ENCODE data around the gene BATF. TPM values are rescaled to one million over a fixed set of nuclear protein-coding genes. Genes with fewer than 3 reads are reported as not detected.

BATF gene
- total and polyA plus RNA-seq, 2 experiments from 2014 or later: not detected

GRCh38 chr14:75558440-75558839 is 36.2 kb downstream of the BATF start:
- Histone ChIP-seq H3K79me2 (replicated peaks; ENCODE audit: insufficient read depth) (no peaks in the 10 kb centered on the region), H3K4me1 (ENCODE audit: insufficient read depth) (peaks cover 6% of the 10 kb centered on the region; the same call in 1 of the 2 replicates), H3K4me2 (no peak overlapping the region), H3F3A (replicated peaks; ENCODE audit: low read depth) (no peaks in the 10 kb centered on the region), H3K36me3 (ENCODE audit: insufficient read depth) (no peaks in the 10 kb centered on the region), H3K27ac (ENCODE audit: low read depth) (no peak overlapping the region), H3K9me2 (ENCODE audit: insufficient read depth) (no peaks in the 10 kb centered on the region), H4K20me1 (replicated peaks; ENCODE audit: insufficient read depth) (no peaks in the 10 kb centered on the region), H3K4me3 (no peak overlapping the region), H3K27me3 (ENCODE audit: insufficient read depth) (no peaks in the 10 kb centered on the region), H2AFZ (no peak overlapping the region)
- DNase-seq (ENCODE audit: low spot score): no peak
- H3K4me1 Mint-ChIP-seq: peaks cover 18% of the 10 kb centered on the region
- no peak overlapping the region for H3K4me3 Mint-ChIP-seq
- H3K27me3 Mint-ChIP-seq (ENCODE audit: insufficient read depth, low read depth, poor library complexity): peaks cover 6% of the 10 kb centered on the region
- no peaks in the 10 kb centered on the region for H3K36me3 Mint-ChIP-seq (ENCODE audit: low read depth)
- peaks cover 14% of the 10 kb centered on the region for H3K9me3 Mint-ChIP-seq
- ATAC-seq: no peak
- H3K27ac Mint-ChIP-seq: no peak overlapping the region
- TF ChIP-seq CTCF (conservative IDR thresholded peaks at IDR 0.05; ENCODE audit: low read depth in 2 of 2): no peak
- no peak for TF ChIP-seq CREB1 (CRISPR knock-in tag; IDR thresholded peaks at IDR 0.05; ENCODE audit: low read depth)
- no peak for TF ChIP-seq STAT1 (IDR thresholded peaks at IDR 0.05; ENCODE audit: unreplicated experiment)
- no peak for TF ChIP-seq JUNB (IDR thresholded peaks at IDR 0.05; ENCODE audit: unreplicated experiment)
- TF ChIP-seq EZH2phosphoT487 (IDR thresholded peaks at IDR 0.05; ENCODE audit: unreplicated experiment): no peak
- no peak for TF ChIP-seq POLR2AphosphoS5 (IDR thresholded peaks at IDR 0.05; ENCODE audit: low read depth)
- TF ChIP-seq, protein P1, sequence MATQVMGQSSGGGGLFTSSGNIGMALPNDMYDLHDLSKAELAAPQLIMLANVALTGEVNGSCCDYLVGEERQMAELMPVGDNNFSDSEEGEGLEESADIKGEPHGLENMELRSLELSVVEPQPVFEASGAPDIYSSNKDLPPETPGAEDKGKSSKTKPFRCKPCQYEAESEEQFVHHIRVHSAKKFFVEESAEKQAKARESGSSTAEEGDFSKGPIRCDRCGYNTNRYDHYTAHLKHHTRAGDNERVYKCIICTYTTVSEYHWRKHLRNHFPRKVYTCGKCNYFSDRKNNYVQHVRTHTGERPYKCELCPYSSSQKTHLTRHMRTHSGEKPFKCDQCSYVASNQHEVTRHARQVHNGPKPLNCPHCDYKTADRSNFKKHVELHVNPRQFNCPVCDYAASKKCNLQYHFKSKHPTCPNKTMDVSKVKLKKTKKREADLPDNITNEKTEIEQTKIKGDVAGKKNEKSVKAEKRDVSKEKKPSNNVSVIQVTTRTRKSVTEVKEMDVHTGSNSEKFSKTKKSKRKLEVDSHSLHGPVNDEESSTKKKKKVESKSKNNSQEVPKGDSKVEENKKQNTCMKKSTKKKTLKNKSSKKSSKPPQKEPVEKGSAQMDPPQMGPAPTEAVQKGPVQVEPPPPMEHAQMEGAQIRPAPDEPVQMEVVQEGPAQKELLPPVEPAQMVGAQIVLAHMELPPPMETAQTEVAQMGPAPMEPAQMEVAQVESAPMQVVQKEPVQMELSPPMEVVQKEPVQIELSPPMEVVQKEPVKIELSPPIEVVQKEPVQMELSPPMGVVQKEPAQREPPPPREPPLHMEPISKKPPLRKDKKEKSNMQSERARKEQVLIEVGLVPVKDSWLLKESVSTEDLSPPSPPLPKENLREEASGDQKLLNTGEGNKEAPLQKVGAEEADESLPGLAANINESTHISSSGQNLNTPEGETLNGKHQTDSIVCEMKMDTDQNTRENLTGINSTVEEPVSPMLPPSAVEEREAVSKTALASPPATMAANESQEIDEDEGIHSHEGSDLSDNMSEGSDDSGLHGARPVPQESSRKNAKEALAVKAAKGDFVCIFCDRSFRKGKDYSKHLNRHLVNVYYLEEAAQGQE (IDR thresholded peaks at IDR 0.05; ENCODE audit: unreplicated experiment): no peak
- no peak for TF ChIP-seq ZNF331 (CRISPR knock-in tag; IDR thresholded peaks at IDR 0.05; ENCODE audit: low read depth)
- TF ChIP-seq ETS1 (IDR thresholded peaks at IDR 0.05): no peak
- TF ChIP-seq, protein P2, sequence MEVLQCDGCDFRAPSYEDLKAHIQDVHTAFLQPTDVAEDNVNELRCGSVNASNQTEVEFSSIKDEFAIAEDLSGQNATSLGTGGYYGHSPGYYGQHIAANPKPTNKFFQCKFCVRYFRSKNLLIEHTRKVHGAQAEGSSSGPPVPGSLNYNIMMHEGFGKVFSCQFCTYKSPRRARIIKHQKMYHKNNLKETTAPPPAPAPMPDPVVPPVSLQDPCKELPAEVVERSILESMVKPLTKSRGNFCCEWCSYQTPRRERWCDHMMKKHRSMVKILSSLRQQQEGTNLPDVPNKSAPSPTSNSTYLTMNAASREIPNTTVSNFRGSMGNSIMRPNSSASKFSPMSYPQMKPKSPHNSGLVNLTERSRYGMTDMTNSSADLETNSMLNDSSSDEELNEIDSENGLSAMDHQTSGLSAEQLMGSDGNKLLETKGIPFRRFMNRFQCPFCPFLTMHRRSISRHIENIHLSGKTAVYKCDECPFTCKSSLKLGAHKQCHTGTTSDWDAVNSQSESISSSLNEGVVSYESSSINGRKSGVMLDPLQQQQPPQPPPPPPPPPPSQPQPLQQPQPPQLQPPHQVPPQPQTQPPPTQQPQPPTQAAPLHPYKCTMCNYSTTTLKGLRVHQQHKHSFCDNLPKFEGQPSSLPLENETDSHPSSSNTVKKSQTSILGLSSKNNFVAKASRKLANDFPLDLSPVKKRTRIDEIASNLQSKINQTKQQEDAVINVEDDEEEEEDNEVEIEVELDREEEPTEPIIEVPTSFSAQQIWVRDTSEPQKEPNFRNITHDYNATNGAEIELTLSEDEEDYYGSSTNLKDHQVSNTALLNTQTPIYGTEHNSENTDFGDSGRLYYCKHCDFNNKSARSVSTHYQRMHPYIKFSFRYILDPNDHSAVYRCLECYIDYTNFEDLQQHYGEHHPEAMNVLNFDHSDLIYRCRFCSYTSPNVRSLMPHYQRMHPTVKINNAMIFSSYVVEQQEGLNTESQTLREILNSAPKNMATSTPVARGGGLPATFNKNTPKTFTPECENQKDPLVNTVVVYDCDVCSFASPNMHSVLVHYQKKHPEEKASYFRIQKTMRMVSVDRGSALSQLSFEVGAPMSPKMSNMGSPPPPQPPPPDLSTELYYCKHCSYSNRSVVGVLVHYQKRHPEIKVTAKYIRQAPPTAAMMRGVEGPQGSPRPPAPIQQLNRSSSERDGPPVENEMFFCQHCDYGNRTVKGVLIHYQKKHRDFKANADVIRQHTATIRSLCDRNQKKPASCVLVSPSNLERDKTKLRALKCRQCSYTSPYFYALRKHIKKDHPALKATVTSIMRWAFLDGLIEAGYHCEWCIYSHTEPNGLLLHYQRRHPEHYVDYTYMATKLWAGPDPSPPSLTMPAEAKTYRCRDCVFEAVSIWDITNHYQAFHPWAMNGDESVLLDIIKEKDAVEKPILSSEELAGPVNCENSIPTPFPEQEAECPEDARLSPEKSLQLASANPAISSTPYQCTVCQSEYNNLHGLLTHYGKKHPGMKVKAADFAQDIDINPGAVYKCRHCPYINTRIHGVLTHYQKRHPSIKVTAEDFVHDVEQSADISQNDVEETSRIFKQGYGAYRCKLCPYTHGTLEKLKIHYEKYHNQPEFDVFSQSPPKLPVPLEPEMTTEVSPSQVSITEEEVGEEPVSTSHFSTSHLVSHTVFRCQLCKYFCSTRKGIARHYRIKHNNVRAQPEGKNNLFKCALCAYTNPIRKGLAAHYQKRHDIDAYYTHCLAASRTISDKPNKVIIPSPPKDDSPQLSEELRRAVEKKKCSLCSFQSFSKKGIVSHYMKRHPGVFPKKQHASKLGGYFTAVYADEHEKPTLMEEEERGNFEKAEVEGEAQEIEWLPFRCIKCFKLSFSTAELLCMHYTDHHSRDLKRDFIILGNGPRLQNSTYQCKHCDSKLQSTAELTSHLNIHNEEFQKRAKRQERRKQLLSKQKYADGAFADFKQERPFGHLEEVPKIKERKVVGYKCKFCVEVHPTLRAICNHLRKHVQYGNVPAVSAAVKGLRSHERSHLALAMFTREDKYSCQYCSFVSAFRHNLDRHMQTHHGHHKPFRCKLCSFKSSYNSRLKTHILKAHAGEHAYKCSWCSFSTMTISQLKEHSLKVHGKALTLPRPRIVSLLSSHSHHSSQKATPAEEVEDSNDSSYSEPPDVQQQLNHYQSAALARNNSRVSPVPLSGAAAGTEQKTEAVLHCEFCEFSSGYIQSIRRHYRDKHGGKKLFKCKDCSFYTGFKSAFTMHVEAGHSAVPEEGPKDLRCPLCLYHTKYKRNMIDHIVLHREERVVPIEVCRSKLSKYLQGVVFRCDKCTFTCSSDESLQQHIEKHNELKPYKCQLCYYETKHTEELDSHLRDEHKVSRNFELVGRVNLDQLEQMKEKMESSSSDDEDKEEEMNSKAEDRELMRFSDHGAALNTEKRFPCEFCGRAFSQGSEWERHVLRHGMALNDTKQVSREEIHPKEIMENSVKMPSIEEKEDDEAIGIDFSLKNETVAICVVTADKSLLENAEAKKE (CRISPR knock-in tag; IDR thresholded peaks at IDR 0.05): no peak
- TF ChIP-seq NANOG (IDR thresholded peaks at IDR 0.05; ENCODE audit: borderline replicate concordance): no peak
- TF ChIP-seq EZH2 (IDR thresholded peaks at IDR 0.05; ENCODE audit: low read depth, unreplicated experiment): no peak

Measured in GM23338 (cell line).